Measurements from ENCODE around the gene ARHGAP4. TPM values are rescaled to one million over a fixed set of nuclear protein-coding genes. Genes with fewer than 3 reads are reported as not detected.

ARHGAP4 gene
- polyA plus RNA-seq, 3 donors = 51.5 to 508 (median 64.4) TPM

GRCh38 chrX:153941336-153942252 is 15.5 kb upstream of the ARHGAP4 start:
- intact Hi-C loops (cut with micrococcal nuclease) = no loop called here
- Histone ChIP-seq H3K9ac (ENCODE audit: insufficient read depth, low read length, poor library complexity, severe bottlenecking) (no peak overlapping the region), H3K79me2 (ENCODE audit: insufficient read depth, low read length) (peaks cover 28% of the 10 kb centered on the region), H4K20me1 (ENCODE audit: insufficient read depth, low read length) (peaks cover 56% of the 10 kb centered on the region), H3K4me1 (ENCODE audit: control insufficient read depth in 1 of 2, insufficient read depth in 2 of 2, low read length in 2 of 2) (peaks cover 37 to 45% of the 10 kb centered on the region in 2 donors), H3K27ac (ENCODE audit: low read depth in 1 of 2, low read length in 2 of 2) (no peak overlapping the region), H3K36me3 (replicated peaks in 1 of 2; ENCODE audit: control insufficient read depth in 1 of 2, insufficient read depth in 2 of 2, low read length in 2 of 2) (peaks cover 16 to 23% of the 10 kb centered on the region in 2 donors), H3K9me3 (replicated peaks in 1 of 2; ENCODE audit: control insufficient read depth in 1 of 2, insufficient read depth in 1 of 2, low read length in 2 of 2) (no peaks in the 10 kb centered on the region), H2AFZ (ENCODE audit: insufficient read depth, low read depth, low read length, poor library complexity, severe bottlenecking) (no peak overlapping the region), H3K27me3 (ENCODE audit: control insufficient read depth in 2 of 2, insufficient read depth in 2 of 2, low read length in 2 of 2) (no peaks in the 10 kb centered on the region), H3K4me2 (replicated peaks; ENCODE audit: extremely low read depth, low read length, poor library complexity, severe bottlenecking) (peak overlapping the region; percentile 78), H3K4me3 (replicated peaks in 1 of 3; ENCODE audit: low read depth in 2 of 3, low read length in 3 of 3) (peak overlapping the region in 1 of 3 experiments; percentile 51)
- WGBS (ENCODE audit: insufficient coverage) = 20% methylated on average over 6 of the region's 23 CpGs
- DNase-seq = no peak
- peaks cover 0 to 45% (median 1%) of the 10 kb centered on the region in 3 donors for H3K27me3 Mint-ChIP-seq (ENCODE audit: low read depth in 3 of 3)
- H3K4me3 Mint-ChIP-seq = peak overlapping the region; percentile 72
- peaks cover 0 to 9% (median 0%) of the 10 kb centered on the region in 7 donors for H3K9me3 Mint-ChIP-seq
- peak overlapping the region in 6 of 7 donors; percentile 44 to 78 (median 62) for H3K27ac Mint-ChIP-seq
- peaks cover 14 to 29% of the 10 kb centered on the region in 2 donors for H3K36me3 Mint-ChIP-seq
- peaks cover 37% of the 10 kb centered on the region for H3K4me1 Mint-ChIP-seq
- no peak for TF ChIP-seq CTCF (IDR thresholded peaks at IDR 0.05)

- DNase-seq = no peak
- H3K4me1 ChIP-seq (ENCODE audit: control insufficient read depth in 1 of 2, insufficient read depth in 2 of 2, low read length in 2 of 2) = peaks cover 34 to 37% of the 10 kb centered on the region in 2 donors
- H4K20me1 ChIP-seq (ENCODE audit: insufficient read depth, low read length) = peaks cover 59% of the 10 kb centered on the region
- H3K27ac ChIP-seq (ENCODE audit: low read depth in 1 of 2, low read length in 2 of 2) = no peak overlapping the region
- Mint-ChIP-seq H3K4me1 (peaks cover 30% of the 10 kb centered on the region), H3K9me3 (peaks cover 0 to 10% (median 2%) of the 10 kb centered on the region in 7 donors), H3K27me3 (ENCODE audit: low read depth in 3 of 3) (peaks cover 0 to 55% (median 1%) of the 10 kb centered on the region in 3 donors), H3K4me3 (no peak overlapping the region), H3K27ac (peak overlapping the region in 1 of 7 donors; percentile 55), H3K36me3 (peaks cover 14 to 29% of the 10 kb centered on the region in 2 donors)
- intact Hi-C loops (cut with micrococcal nuclease) = no loop called here
- no peak for TF ChIP-seq CTCF (IDR thresholded peaks at IDR 0.05)
- no peak overlapping the region for H3K9ac ChIP-seq (ENCODE audit: insufficient read depth, low read length, poor library complexity, severe bottlenecking)
- no peak overlapping the region for H2AFZ ChIP-seq (ENCODE audit: insufficient read depth, low read depth, low read length, poor library complexity, severe bottlenecking)
- peaks cover 16 to 23% of the 10 kb centered on the region in 2 donors for H3K36me3 ChIP-seq (replicated peaks in 1 of 2; ENCODE audit: control insufficient read depth in 1 of 2, insufficient read depth in 2 of 2, low read length in 2 of 2)
- no peaks in the 10 kb centered on the region for H3K9me3 ChIP-seq (replicated peaks in 1 of 2; ENCODE audit: control insufficient read depth in 1 of 2, insufficient read depth in 1 of 2, low read length in 2 of 2)
- peaks cover 24% of the 10 kb centered on the region for H3K79me2 ChIP-seq (ENCODE audit: insufficient read depth, low read length)
- H3K4me3 ChIP-seq (replicated peaks in 1 of 3; ENCODE audit: low read depth in 2 of 3, low read length in 3 of 3) = no peak overlapping the region
- no peaks in the 10 kb centered on the region for H3K27me3 ChIP-seq (ENCODE audit: control insufficient read depth in 2 of 2, insufficient read depth in 2 of 2, low read length in 2 of 2)
- no peak overlapping the region for H3K4me2 ChIP-seq (replicated peaks; ENCODE audit: extremely low read depth, low read length, poor library complexity, severe bottlenecking)
- no CpG with 5 or more reads among the region's 7 CpGs for WGBS (ENCODE audit: insufficient coverage)
These were observed 13.5 kb upstream of the ARHGAP4 start for GRCh38 chrX:153939573-153939972.
